Fibroblast of lung (primary cell): ENCODE results near the gene AKAP7.

Source experiments
- CTCF ChIP-seq, 2 donors: IDR thresholded peaks in 1 of 2; conservative IDR thresholded peaks in 1 of 2; 1 replicate in 1 of 2; 2 replicates in 1 of 2; pipeline ENCODE4 v1.5.1; 2011 to 2012; ENCODE audit warnings: low read length in 2 of 2, control low read depth in 1 of 2, inconsistent platforms in 1 of 2, low read depth in 1 of 2, mild to moderate bottlenecking in 1 of 2
- EZH2 ChIP-seq: IDR thresholded peaks from 2 replicates; pipeline ENCODE4 v1.5.1; 2012; ENCODE audit warnings: low read length, control low read depth, mild to moderate bottlenecking; ENCODE audit errors: missing control alignments

- TF ChIP-seq CTCF (conservative IDR thresholded peaks at IDR 0.05 in 1 of 2, IDR thresholded peaks at IDR 0.05 in 1 of 2; ENCODE audit: low read depth in 1 of 2, low read length in 2 of 2) (no peak), EZH2 (no peak)
Observed at GRCh38 chr6:131317516-131317915, 182.2 kb downstream of the AKAP7 start.
